Measurements from ENCODE around the gene PHACTR1. TPM values are rescaled to one million over a fixed set of nuclear protein-coding genes. Genes with fewer than 3 reads are reported as not detected.

Gene PHACTR1
- polyA plus RNA-seq, 1 of the 3 experiments (the other 2 are of a cell fraction) = 0.12 TPM

GRCh38 chr6:12750416-12750815 lies 33.8 kb downstream of the PHACTR1 start:
- 8% methylated on average over 4 of the region's 4 CpGs for WGBS (ENCODE audit: low lambda C conversion rate)
- H3K9me2 ChIP-seq = no peaks in the 10 kb centered on the region
- H3K9me3 ChIP-seq = no peaks in the 10 kb centered on the region
- peak overlapping the region in 1 of 2 experiments; percentile 47; a peak in 2 of 4 replicates for H3K4me3 ChIP-seq (ENCODE audit: low read depth in 2 of 2, low read length in 1 of 2)
- H4K20me1 ChIP-seq (ENCODE audit: insufficient read depth) = no peaks in the 10 kb centered on the region
- H3F3A ChIP-seq (replicated peaks; ENCODE audit: insufficient read depth) = no peaks in the 10 kb centered on the region
- no peak overlapping the region for H3K4me2 ChIP-seq
- ChIA-PET CTCF (interaction anchor here (0.5 to 1.1 kb wide), 2 partner anchors 18 to 143 kb away, joined by 3 read pairs; no protein-coding TSS in a partner anchor), POLR2A (no interaction called here)
- H3K79me2 ChIP-seq (ENCODE audit: insufficient read depth) = no peaks in the 10 kb centered on the region
- TF ChIP-seq MXI1 (IDR thresholded peaks at IDR 0.05; ENCODE audit: low read depth, low read length) (no peak), PBX3 (IDR thresholded peaks at IDR 0.05) (no peak), RCOR1 (IDR thresholded peaks at IDR 0.05; ENCODE audit: low read length) (no peak), EZH2phosphoT487 (IDR thresholded peaks at IDR 0.05; ENCODE audit: borderline replicate concordance, low read depth) (no peak)
- TF ChIP-seq, protein P1, sequence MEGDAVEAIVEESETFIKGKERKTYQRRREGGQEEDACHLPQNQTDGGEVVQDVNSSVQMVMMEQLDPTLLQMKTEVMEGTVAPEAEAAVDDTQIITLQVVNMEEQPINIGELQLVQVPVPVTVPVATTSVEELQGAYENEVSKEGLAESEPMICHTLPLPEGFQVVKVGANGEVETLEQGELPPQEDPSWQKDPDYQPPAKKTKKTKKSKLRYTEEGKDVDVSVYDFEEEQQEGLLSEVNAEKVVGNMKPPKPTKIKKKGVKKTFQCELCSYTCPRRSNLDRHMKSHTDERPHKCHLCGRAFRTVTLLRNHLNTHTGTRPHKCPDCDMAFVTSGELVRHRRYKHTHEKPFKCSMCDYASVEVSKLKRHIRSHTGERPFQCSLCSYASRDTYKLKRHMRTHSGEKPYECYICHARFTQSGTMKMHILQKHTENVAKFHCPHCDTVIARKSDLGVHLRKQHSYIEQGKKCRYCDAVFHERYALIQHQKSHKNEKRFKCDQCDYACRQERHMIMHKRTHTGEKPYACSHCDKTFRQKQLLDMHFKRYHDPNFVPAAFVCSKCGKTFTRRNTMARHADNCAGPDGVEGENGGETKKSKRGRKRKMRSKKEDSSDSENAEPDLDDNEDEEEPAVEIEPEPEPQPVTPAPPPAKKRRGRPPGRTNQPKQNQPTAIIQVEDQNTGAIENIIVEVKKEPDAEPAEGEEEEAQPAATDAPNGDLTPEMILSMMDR (IDR thresholded peaks at IDR 0.05) = no peak
- TF ChIP-seq, protein P2, sequence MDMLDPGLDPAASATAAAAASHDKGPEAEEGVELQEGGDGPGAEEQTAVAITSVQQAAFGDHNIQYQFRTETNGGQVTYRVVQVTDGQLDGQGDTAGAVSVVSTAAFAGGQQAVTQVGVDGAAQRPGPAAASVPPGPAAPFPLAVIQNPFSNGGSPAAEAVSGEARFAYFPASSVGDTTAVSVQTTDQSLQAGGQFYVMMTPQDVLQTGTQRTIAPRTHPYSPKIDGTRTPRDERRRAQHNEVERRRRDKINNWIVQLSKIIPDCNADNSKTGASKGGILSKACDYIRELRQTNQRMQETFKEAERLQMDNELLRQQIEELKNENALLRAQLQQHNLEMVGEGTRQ (IDR thresholded peaks at IDR 0.05; ENCODE audit: borderline replicate concordance, low read depth, low read length) = no peak
- no peaks in the 10 kb centered on the region for H3K27me3 ChIP-seq (ENCODE audit: insufficient read depth)
- peaks cover 0 to 5% of the 10 kb centered on the region in 2 experiments; a peak in 1 of 4 replicates for H3K4me1 ChIP-seq (ENCODE audit: control insufficient read depth in 1 of 2, insufficient read depth in 2 of 2, low read depth in 1 of 2, low read length in 1 of 2)
- H3K36me3 ChIP-seq (replicated peaks in 1 of 2; ENCODE audit: control insufficient read depth in 1 of 2, insufficient read depth in 2 of 2, low read length in 1 of 2) = no peaks in the 10 kb centered on the region
- no peak for DNase-seq
- no peak overlapping the region for H3K27ac ChIP-seq (ENCODE audit: low read depth in 2 of 2, low read length in 1 of 2)
- no peak overlapping the region for H2AFZ ChIP-seq (ENCODE audit: low read depth)
- H3K9ac ChIP-seq = no peak overlapping the region

DNA sequence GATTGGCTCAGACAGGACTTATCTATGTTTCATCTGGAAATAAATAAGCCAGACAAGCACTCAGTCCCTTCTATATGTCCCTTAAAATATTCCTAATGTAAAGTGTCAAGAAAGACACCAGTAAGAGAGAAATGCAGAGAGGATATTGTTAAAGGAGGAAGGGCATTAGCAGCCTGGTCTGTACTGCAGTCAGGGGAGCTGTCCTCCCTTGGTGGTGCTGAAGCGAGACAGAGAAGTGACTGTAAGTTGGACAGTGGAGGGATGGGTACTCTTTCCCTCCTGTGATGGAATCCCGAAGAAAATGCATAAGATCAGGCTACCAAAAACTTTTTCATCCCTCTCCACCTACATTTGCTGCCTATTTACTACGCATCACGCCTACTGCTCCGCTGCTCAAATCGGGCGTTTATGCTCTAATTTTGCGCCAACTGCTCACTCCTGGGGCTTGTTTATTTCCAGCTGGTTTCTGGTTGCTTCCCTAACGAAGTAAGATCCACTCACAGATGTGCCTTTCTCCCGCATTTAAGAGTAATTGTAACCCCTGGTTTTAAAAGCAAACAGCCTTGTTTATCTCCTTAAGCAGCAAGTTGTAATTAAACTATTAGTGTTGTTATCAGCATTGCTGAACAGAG lies 35.2 kb downstream of the PHACTR1 start:
- H3K9ac ChIP-seq = no peak overlapping the region
- no peak overlapping the region for H3K27ac ChIP-seq (ENCODE audit: low read depth in 2 of 2, low read length in 1 of 2)
- POLR2A ChIA-PET = no interaction called here
- H3K36me3 ChIP-seq (replicated peaks in 1 of 2; ENCODE audit: control insufficient read depth in 1 of 2, insufficient read depth in 2 of 2, low read length in 1 of 2) = no peaks in the 10 kb centered on the region
- H3K9me2 ChIP-seq = no peaks in the 10 kb centered on the region
- H3K4me3 ChIP-seq (ENCODE audit: low read depth in 2 of 2, low read length in 1 of 2) = no peak overlapping the region
- peaks cover 0 to 5% of the 10 kb centered on the region in 2 experiments; a peak in 1 of 4 replicates for H3K4me1 ChIP-seq (ENCODE audit: control insufficient read depth in 1 of 2, insufficient read depth in 2 of 2, low read depth in 1 of 2, low read length in 1 of 2)
- H4K20me1 ChIP-seq (ENCODE audit: insufficient read depth) = no peaks in the 10 kb centered on the region
- H2AFZ ChIP-seq (ENCODE audit: low read depth) = no peak overlapping the region
- no peak for DNase-seq
- no peaks in the 10 kb centered on the region for H3K27me3 ChIP-seq (ENCODE audit: insufficient read depth)
- H3K9me3 ChIP-seq = no peaks in the 10 kb centered on the region
- H3K79me2 ChIP-seq (ENCODE audit: insufficient read depth) = no peaks in the 10 kb centered on the region
- CTCF ChIA-PET = no interaction called here
- H3F3A ChIP-seq (replicated peaks; ENCODE audit: insufficient read depth) = no peaks in the 10 kb centered on the region
- TF ChIP-seq REST (IDR thresholded peaks at IDR 0.05; ENCODE audit: low read depth, low read length) (peak; percentile 98), RXRA (IDR thresholded peaks at IDR 0.05; ENCODE audit: borderline replicate concordance, low read depth) (no peak)
- WGBS (ENCODE audit: low lambda C conversion rate) = 51% methylated on average over 10 of the region's 10 CpGs
- no peak overlapping the region for H3K4me2 ChIP-seq

All from SK-N-SH (cell line).